Measurements from ENCODE around the gene CORIN. TPM values are rescaled to one million over a fixed set of nuclear protein-coding genes. Genes with fewer than 3 reads are reported as not detected.

CORIN gene
- total RNA-seq, 2 donors from 2014 or later = 0.15 to 0.50 TPM

GRCh38 chr4:47674144-47674543 is 163.7 kb downstream of the CORIN start:
- Histone ChIP-seq H3K27me3 (no peaks in the 10 kb centered on the region), H3K36me3 (no peaks in the 10 kb centered on the region), H3K9ac (ENCODE audit: low read depth in 2 of 2, low read length in 2 of 2) (no peak overlapping the region), H3K4me1 (no peaks in the 10 kb centered on the region), H3K4me3 (no peak overlapping the region), H3K9me3 (no peaks in the 10 kb centered on the region), H3K27ac (no peak overlapping the region)
- no peak for TF ChIP-seq CTCF (IDR thresholded peaks at IDR 0.05)
- DNase-seq = no peak
- intact Hi-C loops (cut with DNase I) = loop anchor here (5.0 kb wide), 1 partner anchor 253 kb away; no protein-coding TSS in a partner anchor

- intact Hi-C loops (cut with DNase I) = loop anchor here (5.0 kb wide), 1 partner anchor 255 kb away; no protein-coding TSS in a partner anchor
- H3K9ac ChIP-seq (ENCODE audit: low read depth in 2 of 2, low read length in 2 of 2) = no peak overlapping the region
- TF ChIP-seq CTCF (IDR thresholded peaks at IDR 0.05) = no peak
Measured at GRCh38 chr4:47672696-47673095, 165.2 kb downstream of the CORIN start.

GRCh38 chr4:47669946-47670345 is 167.9 kb downstream of the CORIN start:
- no peak for DNase-seq
- H3K36me3 ChIP-seq = no peaks in the 10 kb centered on the region
- no peak overlapping the region for H3K27ac ChIP-seq
- intact Hi-C loops (cut with DNase I) = loop anchor here (5.0 kb wide), 1 partner anchor 257 kb away; no protein-coding TSS in a partner anchor
- no peak overlapping the region for H3K4me3 ChIP-seq
- no peaks in the 10 kb centered on the region for H3K27me3 ChIP-seq
- no peak overlapping the region for H3K9ac ChIP-seq (ENCODE audit: low read depth in 2 of 2, low read length in 2 of 2)
- no peak for TF ChIP-seq CTCF (IDR thresholded peaks at IDR 0.05)
- H3K4me1 ChIP-seq = no peaks in the 10 kb centered on the region
- no peaks in the 10 kb centered on the region for H3K9me3 ChIP-seq

More at GRCh38 chr4:47672696-47673095, 165.2 kb downstream of the CORIN start:
- no peaks in the 10 kb centered on the region for H3K4me1 ChIP-seq
- DNase-seq = no peak
- no peaks in the 10 kb centered on the region for H3K27me3 ChIP-seq
- no peaks in the 10 kb centered on the region for H3K9me3 ChIP-seq
- no peaks in the 10 kb centered on the region for H3K36me3 ChIP-seq
- H3K4me3 ChIP-seq = no peak overlapping the region
- no peak overlapping the region for H3K27ac ChIP-seq

GRCh38 chr4:47668810-47669408 is 169.0 kb downstream of the CORIN start:
- no peak overlapping the region for H3K27ac ChIP-seq
- intact Hi-C loops (cut with DNase I) = no loop called here
- H3K36me3 ChIP-seq = no peaks in the 10 kb centered on the region
- no peaks in the 10 kb centered on the region for H3K27me3 ChIP-seq
- no peaks in the 10 kb centered on the region for H3K9me3 ChIP-seq
- DNase-seq = peak; percentile 26
- H3K4me3 ChIP-seq = no peak overlapping the region
- H3K4me1 ChIP-seq = no peaks in the 10 kb centered on the region
- H3K9ac ChIP-seq (ENCODE audit: low read depth in 2 of 2, low read length in 2 of 2) = no peak overlapping the region
- peak; percentile 59 for TF ChIP-seq CTCF (IDR thresholded peaks at IDR 0.05)

- Histone ChIP-seq H3K9me3 (no peaks in the 10 kb centered on the region), H3K27ac (no peak overlapping the region), H3K36me3 (no peaks in the 10 kb centered on the region), H3K4me1 (no peaks in the 10 kb centered on the region), H3K4me3 (no peak overlapping the region), H3K27me3 (no peaks in the 10 kb centered on the region), H3K9ac (ENCODE audit: low read depth in 2 of 2, low read length in 2 of 2) (no peak overlapping the region)
- intact Hi-C loops (cut with DNase I) = no loop called here
- no peak for DNase-seq
- TF ChIP-seq CTCF (IDR thresholded peaks at IDR 0.05) = no peak
Measured at GRCh38 chr4:47668256-47668655, 169.6 kb downstream of the CORIN start.

All from colonic mucosa (tissue), 4 donors.